NCI-H187 treated with DMSO at 0.1 percent for 48 hours (cell line): ENCODE data around the gene MAGOHB.

Experiments
- DNase-seq: peaks from one replicate; lab custom pipeline; 2025; lab: John Stamatoyannopoulos, UW

The MAGOHB gene

GRCh38 chr12:10554228-10554755 lies 59.1 kb downstream of the MAGOHB start:
- DNase-seq, result no peak
